Measurements from ENCODE around the gene RIPK4. TPM values are rescaled to one million over a fixed set of nuclear protein-coding genes. Genes with fewer than 3 reads are reported as not detected.

RIPK4 gene
- total and polyA plus RNA-seq, 2 of the 13 experiments (the other 11 are each of a cell fraction or from before 2014, with no cell fraction given): 3.1 to 4.9 TPM

DNA sequence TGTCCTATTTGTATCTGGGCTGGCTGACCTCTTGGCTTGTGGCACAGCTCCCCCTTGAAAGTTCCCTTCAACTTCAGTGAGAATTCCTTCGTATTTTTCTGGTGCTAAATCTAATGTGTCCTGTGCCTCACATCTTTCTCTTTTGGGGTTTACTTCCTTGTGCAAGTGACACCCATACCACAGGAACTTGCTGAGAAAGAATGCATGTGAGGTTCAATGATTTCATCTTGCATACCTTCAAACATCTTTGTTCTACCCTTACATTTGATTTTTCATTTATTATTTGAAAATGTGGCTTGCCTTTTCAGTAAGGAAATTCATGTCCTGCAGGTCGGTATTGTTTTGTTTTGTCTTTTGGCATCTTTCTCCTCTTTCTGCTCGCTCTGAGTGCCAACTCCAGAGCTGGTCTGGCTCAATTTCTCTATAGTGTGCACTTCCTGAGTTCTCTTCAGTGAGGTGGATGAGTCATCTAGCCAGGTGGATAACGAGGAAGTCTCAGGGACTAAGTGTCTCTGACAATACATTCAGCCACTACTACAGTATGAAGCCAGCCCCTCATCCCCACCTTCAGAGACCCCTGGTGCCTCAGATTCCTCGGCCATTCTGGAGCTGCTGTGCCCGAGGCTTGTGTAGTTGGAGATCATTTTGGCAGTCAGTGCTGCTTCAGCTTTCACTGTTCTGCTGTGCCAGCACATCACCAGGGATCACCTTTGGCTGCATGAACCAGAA lies 59.5 kb downstream of the RIPK4 start:
- no peak for TF ChIP-seq SRY (CRISPR knock-in tag; IDR thresholded peaks at IDR 0.05)
- TF ChIP-seq ZNF446 (CRISPR knock-in tag; IDR thresholded peaks at IDR 0.05): no peak
- TF ChIP-seq, protein P1, sequence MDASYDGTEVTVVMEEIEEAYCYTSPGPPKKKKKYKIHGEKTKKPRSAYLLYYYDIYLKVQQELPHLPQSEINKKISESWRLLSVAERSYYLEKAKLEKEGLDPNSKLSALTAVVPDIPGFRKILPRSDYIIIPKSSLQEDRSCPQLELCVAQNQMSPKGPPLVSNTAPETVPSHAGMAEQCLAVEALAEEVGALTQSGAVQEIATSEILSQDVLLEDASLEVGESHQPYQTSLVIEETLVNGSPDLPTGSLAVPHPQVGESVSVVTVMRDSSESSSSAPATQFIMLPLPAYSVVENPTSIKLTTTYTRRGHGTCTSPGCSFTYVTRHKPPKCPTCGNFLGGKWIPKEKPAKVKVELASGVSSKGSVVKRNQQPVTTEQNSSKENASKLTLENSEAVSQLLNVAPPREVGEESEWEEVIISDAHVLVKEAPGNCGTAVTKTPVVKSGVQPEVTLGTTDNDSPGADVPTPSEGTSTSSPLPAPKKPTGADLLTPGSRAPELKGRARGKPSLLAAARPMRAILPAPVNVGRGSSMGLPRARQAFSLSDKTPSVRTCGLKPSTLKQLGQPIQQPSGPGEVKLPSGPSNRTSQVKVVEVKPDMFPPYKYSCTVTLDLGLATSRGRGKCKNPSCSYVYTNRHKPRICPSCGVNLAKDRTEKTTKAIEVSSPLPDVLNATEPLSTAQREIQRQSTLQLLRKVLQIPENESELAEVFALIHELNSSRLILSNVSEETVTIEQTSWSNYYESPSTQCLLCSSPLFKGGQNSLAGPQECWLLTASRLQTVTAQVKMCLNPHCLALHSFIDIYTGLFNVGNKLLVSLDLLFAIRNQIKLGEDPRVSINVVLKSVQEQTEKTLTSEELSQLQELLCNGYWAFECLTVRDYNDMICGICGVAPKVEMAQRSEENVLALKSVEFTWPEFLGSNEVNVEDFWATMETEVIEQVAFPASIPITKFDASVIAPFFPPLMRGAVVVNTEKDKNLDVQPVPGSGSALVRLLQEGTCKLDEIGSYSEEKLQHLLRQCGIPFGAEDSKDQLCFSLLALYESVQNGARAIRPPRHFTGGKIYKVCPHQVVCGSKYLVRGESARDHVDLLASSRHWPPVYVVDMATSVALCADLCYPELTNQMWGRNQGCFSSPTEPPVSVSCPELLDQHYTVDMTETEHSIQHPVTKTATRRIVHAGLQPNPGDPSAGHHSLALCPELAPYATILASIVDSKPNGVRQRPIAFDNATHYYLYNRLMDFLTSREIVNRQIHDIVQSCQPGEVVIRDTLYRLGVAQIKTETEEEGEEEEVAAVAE (CRISPR knock-in tag; IDR thresholded peaks at IDR 0.05; ENCODE audit: borderline replicate concordance): no peak
- peak; percentile 88 for TF ChIP-seq FOSL2 (CRISPR knock-in tag; IDR thresholded peaks at IDR 0.05)
- TF ChIP-seq HNRNPL (IDR thresholded peaks at IDR 0.05; ENCODE audit: low read depth, low read length): no peak
- TF ChIP-seq ELF1 (CRISPR knock-in tag; IDR thresholded peaks at IDR 0.05): peak; percentile 40; the same call in 1 of the 2 replicates
- TF ChIP-seq, protein P2, sequence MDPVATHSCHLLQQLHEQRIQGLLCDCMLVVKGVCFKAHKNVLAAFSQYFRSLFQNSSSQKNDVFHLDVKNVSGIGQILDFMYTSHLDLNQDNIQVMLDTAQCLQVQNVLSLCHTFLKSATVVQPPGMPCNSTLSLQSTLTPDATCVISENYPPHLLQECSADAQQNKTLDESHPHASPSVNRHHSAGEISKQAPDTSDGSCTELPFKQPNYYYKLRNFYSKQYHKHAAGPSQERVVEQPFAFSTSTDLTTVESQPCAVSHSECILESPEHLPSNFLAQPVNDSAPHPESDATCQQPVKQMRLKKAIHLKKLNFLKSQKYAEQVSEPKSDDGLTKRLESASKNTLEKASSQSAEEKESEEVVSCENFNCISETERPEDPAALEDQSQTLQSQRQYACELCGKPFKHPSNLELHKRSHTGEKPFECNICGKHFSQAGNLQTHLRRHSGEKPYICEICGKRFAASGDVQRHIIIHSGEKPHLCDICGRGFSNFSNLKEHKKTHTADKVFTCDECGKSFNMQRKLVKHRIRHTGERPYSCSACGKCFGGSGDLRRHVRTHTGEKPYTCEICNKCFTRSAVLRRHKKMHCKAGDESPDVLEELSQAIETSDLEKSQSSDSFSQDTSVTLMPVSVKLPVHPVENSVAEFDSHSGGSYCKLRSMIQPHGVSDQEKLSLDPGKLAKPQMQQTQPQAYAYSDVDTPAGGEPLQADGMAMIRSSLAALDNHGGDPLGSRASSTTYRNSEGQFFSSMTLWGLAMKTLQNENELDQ (CRISPR knock-in tag; IDR thresholded peaks at IDR 0.05; ENCODE audit: borderline replicate concordance): no peak
- TF ChIP-seq TEAD3 (CRISPR knock-in tag; optimal IDR thresholded peaks at IDR 0.05; ENCODE audit: borderline replicate concordance): no peak
- TF ChIP-seq MAFF (IDR thresholded peaks at IDR 0.05; ENCODE audit: low read depth, low read length): 0 out of 2 replicates have a peak, but pooled peaks have one; percentile 14
- TF ChIP-seq GLMP (CRISPR knock-in tag; IDR thresholded peaks at IDR 0.05; ENCODE audit: borderline replicate concordance): no peak
- 17% methylated on average over 4 of the region's 6 CpGs for WGBS (ENCODE audit: low lambda C conversion rate)

More for the DNA sequence above, 59.5 kb downstream of the RIPK4 start:
- H2AFZ ChIP-seq (ENCODE audit: low read length): no peak overlapping the region
- H3K27ac ChIP-seq (ENCODE audit: extremely low read length, insufficient read depth, low read length): peak overlapping the region; percentile 38
- no peak overlapping the region for H3K4me3 ChIP-seq (replicated peaks in 1 of 3; ENCODE audit: insufficient read depth in 1 of 3, low read depth in 2 of 3, low read length in 3 of 3)
- H3K79me2 ChIP-seq (ENCODE audit: insufficient read depth, low read length): no peaks in the 10 kb centered on the region
- BruUV-seq (replicated peaks): no TSS peak
- ATAC-seq (no peak; the same call in 2 of the 3 replicates), FAIRE-seq (no peak), DNase-seq (ENCODE audit: low spot score) (no peak)
- no peaks in the 10 kb centered on the region for H3K9me3 ChIP-seq (ENCODE audit: low read length)
- H3K36me3 ChIP-seq (replicated peaks in 1 of 2; ENCODE audit: control insufficient read depth in 1 of 2, insufficient read depth in 2 of 2, low read length in 2 of 2): no peaks in the 10 kb centered on the region
- in situ Hi-C loops (cut with HindIII; ENCODE audit: extremely low pct_ligation_motif_present, low pct_unique_long_range_greater_than_20kb) (no loop called here), intact Hi-C loops (cut with micrococcal nuclease; ENCODE audit: unreplicated experiment) (no loop called here)
- H3K27me3 ChIP-seq (ENCODE audit: control insufficient read depth in 1 of 2, insufficient read depth in 2 of 2, low read length in 2 of 2): peaks cover 0 to 10% of the 10 kb centered on the region in 2 experiments; a peak in 1 of 5 replicates
- CTCF ChIA-PET (ENCODE audit: low intra/inter-chr PET ratio, low total read pairs): no interaction called here
- no peaks in the 10 kb centered on the region for H4K20me1 ChIP-seq (ENCODE audit: insufficient read depth, low read length)
- no peak overlapping the region for H3K9ac ChIP-seq (ENCODE audit: insufficient read depth, low read depth, low read length)
- H3K4me1 ChIP-seq (ENCODE audit: insufficient read depth, low read length): peaks cover 86% of the 10 kb centered on the region
- POLR2A ChIA-PET: interaction anchor here (1.0 to 2.4 kb wide), 7 partner anchors 8 to 57 kb away, joined by 4 to 14 read pairs (median 6); no protein-coding TSS in a partner anchor
- peak overlapping the region; percentile 18; the same call in 1 of the 2 replicates for H3K4me2 ChIP-seq (ENCODE audit: low read depth, low read length)
